ENCODE results near the gene CDK4.

Gene CDK4

GRCh38 chr12:57755454-57756372, 3.6 kb upstream of the CDK4 start:
- no peak for DNase-seq

GRCh38 chr12:57755194-57755453, 3.0 kb upstream of the CDK4 start:
- no peak for DNase-seq

- peak; percentile 87 for DNase-seq
Measured at GRCh38 chr12:57754411-57755193, 2.5 kb upstream of the CDK4 start, which contains the start of gene MARCHF9. Gene MARCHF9 (plus strand): TSS chr12:57755103. CDS start chr12:57755529, 426 bp downstream.

GRCh38 chr12:57753756-57754337, 1.7 kb upstream of the CDK4 start:
- no peak for DNase-seq

- DNase-seq = no peak
Measured at GRCh38 chr12:57752668-57753000, 524 bp upstream of the CDK4 start.

- no peak for DNase-seq
Measured at GRCh38 chr12:57751432-57751787, 700 bp downstream of the CDK4 start.

GRCh38 chr12:57750561-57751431, 1.3 kb downstream of the CDK4 start:
- no peak for DNase-seq

GRCh38 chr12:57749061-57749460, 3.0 kb downstream of the CDK4 start:
- DNase-seq = no peak

- no peak for DNase-seq
Measured at GRCh38 chr12:57746025-57746424, 6.1 kb downstream of the CDK4 start.

- no peak for DNase-seq
Measured at GRCh38 chr12:57745485-57745881, 6.6 kb downstream of the CDK4 start.

GRCh38 chr12:57744777-57745484, 7.2 kb downstream of the CDK4 start, which contains the start of gene TSPAN31:
Gene TSPAN31 (plus strand): TSS chr12:57745039. CDS start chr12:57745155, 116 bp downstream.
- peak; percentile 94 for DNase-seq

GRCh38 chr12:57744194-57744776, 7.8 kb downstream of the CDK4 start:
- DNase-seq = peak; percentile 91

GRCh38 chr12:57743769-57744168, 8.3 kb downstream of the CDK4 start:
- DNase-seq = no peak

- peak; percentile 84 for DNase-seq
Measured at GRCh38 chr12:57741844-57742738, 10.0 kb downstream of the CDK4 start.

- no peak for DNase-seq
Measured at GRCh38 chr12:57741413-57741789, 10.7 kb downstream of the CDK4 start.

- DNase-seq = peak; percentile 81
Measured at GRCh38 chr12:57740656-57741412, 11.3 kb downstream of the CDK4 start.

GRCh38 chr12:57739914-57740538, 12.1 kb downstream of the CDK4 start:
- no peak for DNase-seq

- DNase-seq = no peak
Measured at GRCh38 chr12:57739387-57739786, 12.7 kb downstream of the CDK4 start.

GRCh38 chr12:57738661-57739237, 13.4 kb downstream of the CDK4 start, which contains the start of gene AGAP2:
Gene AGAP2 (minus strand): TSS chr12:57738742. CDS start chr12:57738246, 496 bp downstream.
- no peak for DNase-seq
